ENCODE results near the gene FAM174C. TPM values are rescaled to one million over a fixed set of nuclear protein-coding genes. Genes with fewer than 3 reads are reported as not detected.
"Not testable (repeated sequence)": the region's sequence is repeated elsewhere in the genome, so short reads cannot be mapped to it uniquely, and the experiment has no call there.

Gene FAM174C
- total and polyA plus RNA-seq, 8 donors, result 6.2 to 240 (median 78.1) TPM

DNA sequence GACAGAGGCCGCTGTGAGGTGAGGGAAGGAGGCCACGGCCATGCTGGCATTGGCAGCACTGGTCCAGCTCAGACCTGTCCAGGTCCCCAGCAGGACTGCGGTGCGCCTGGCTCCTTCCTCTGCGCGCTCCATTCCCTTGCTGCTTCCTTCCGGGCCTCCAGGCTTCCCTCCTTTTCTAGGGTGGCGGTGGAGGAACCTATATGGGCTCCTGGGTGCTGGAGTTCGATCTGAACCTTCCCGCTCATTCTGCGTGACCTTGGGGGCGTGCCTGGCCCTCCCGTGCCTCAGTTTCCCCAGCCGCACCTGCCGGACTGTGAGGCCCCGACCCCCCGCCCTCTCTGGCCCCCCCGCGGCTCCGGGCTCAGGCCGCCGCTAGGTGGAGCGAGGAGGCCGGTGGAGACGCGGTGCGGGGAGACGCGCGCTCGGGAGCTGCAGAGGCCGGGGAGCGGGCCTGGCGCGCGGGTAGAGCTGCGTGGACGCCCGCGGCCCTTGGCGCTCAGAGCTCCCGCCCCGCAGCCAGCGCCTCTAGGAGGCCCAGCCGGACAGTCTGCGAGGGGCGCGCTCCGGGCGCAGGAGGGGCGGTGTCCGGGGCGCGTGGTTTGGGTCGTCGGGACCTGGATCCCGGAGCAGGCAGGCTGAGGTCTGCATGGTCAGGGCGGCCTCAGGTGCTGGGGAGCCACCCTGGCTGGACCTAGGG, 40.3 kb downstream of the FAM174C start:
- peaks cover 0 to 98% (median 65%) of the 10 kb centered on the region in 3 donors for H3K27me3 ChIP-seq
- TF ChIP-seq CTCF (IDR thresholded peaks at IDR 0.05), result peak in 4 of 7 experiments; percentile 38 to 72 (median 48)
- TF ChIP-seq POLR2AphosphoS5 (IDR thresholded peaks at IDR 0.05), result no peak
- no peak for TF ChIP-seq POLR2A (IDR thresholded peaks at IDR 0.05)
- TF ChIP-seq EP300 (IDR thresholded peaks at IDR 0.05), result no peak
- H3K9me3 ChIP-seq, result no peaks in the 10 kb centered on the region
- intact Hi-C loops (cut with DNase I; ENCODE audit: low total_unique reads), result no loop called here
- H3K4me3 ChIP-seq, result peak overlapping the region; percentile 13 to 43 (median 30)
- H3K4me1 ChIP-seq, result peaks cover 8 to 18% (median 14%) of the 10 kb centered on the region in 4 donors
- H3K36me3 ChIP-seq, result no peaks in the 10 kb centered on the region
- peak; percentile 63 to 84 for DNase-seq
- WGBS, 5 donors, result 7 to 14% (median 11%) methylated on average over 17 to 58 of the region's 58 CpGs
- no peak overlapping the region for H3K27ac ChIP-seq

DNA sequence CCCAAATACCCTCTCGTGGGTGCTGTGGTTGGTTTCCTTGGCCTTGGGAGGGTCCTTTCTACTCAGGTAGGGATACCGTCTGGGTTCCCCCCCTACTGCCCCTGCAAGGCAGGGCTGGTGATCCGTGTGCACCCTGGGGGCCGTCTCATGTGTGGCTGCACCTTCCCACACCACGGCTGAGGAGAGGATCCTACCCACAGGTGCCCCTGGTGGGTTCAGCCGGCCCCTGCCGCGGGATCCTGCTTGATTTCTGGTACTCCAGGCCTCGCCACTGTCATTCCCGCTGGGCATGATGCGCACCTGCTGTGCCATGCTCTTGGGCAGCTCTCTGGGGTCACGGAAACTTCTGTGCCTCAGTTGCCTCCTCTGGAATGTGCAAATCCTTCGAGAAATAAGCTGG, 41.1 kb downstream of the FAM174C start:
- TF ChIP-seq POLR2AphosphoS5 (IDR thresholded peaks at IDR 0.05), result no peak
- TF ChIP-seq POLR2A (IDR thresholded peaks at IDR 0.05), result no peak
- TF ChIP-seq EP300 (IDR thresholded peaks at IDR 0.05), result no peak
- TF ChIP-seq CTCF (IDR thresholded peaks at IDR 0.05), result no peak
- DNase-seq, result no peak
- Histone ChIP-seq H3K27me3 (peaks cover 0 to 96% (median 64%) of the 10 kb centered on the region in 3 donors), H3K36me3 (no peaks in the 10 kb centered on the region), H3K9me3 (no peaks in the 10 kb centered on the region), H3K4me3 (no peak overlapping the region), H3K4me1 (peaks cover 8 to 18% (median 14%) of the 10 kb centered on the region in 4 donors), H3K27ac (no peak overlapping the region)
- intact Hi-C loops (cut with DNase I; ENCODE audit: low total_unique reads), result no loop called here
- WGBS, 5 donors, result 73 to 80% (median 75%) methylated on average over 11 to 13 of the region's 13 CpGs

DNA sequence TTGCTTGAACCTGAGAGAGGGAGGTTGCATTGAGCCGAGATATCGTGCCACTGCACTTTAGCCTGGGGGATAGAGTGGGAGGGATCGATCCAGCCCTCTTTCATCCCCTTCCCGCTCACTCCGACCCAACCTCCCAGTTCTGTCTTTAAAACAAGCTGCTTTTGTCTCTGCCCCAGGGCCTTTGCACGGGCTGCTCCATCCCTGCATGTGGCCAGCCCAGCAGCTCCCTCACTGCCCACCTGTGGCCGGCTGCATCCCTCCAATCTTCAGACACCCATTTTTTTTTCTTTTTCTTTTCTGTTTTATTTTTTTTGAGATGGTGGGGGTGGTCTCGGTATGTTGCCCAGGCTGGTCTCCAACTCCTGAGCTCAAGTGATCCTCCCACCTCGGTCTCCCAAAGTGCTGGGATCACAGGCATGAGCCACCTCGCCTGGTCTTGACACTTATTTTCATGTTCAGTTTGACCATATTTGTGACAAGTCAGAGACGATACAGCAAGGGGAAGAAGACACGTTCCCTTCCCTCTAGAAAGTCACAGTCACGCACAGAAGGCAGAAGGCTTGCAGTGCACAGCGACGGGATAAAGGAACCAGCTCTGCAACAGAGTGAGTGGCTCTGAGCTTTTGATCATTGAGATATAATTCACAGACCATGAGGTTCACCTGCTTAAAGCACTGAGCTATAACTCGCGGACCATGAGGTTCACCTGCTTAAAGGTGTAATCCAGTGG, 42.1 kb downstream of the FAM174C start:
- Histone ChIP-seq H3K9me3 (no peaks in the 10 kb centered on the region), H3K4me3 (no peak overlapping the region), H3K27ac (no peak overlapping the region), H3K27me3 (peaks cover 0 to 97% (median 71%) of the 10 kb centered on the region in 3 donors), H3K36me3 (no peaks in the 10 kb centered on the region), H3K4me1 (peaks cover 8 to 18% (median 14%) of the 10 kb centered on the region in 4 donors)
- 67 to 73% (median 70%) methylated on average over 17 of the region's 17 CpGs for WGBS, 5 donors
- TF ChIP-seq CTCF (IDR thresholded peaks at IDR 0.05) (no peak), POLR2A (IDR thresholded peaks at IDR 0.05) (no peak), POLR2AphosphoS5 (IDR thresholded peaks at IDR 0.05) (no peak), EP300 (IDR thresholded peaks at IDR 0.05) (no peak)
- intact Hi-C loops (cut with DNase I; ENCODE audit: low total_unique reads), result no loop called here
- no peak for DNase-seq

DNA sequence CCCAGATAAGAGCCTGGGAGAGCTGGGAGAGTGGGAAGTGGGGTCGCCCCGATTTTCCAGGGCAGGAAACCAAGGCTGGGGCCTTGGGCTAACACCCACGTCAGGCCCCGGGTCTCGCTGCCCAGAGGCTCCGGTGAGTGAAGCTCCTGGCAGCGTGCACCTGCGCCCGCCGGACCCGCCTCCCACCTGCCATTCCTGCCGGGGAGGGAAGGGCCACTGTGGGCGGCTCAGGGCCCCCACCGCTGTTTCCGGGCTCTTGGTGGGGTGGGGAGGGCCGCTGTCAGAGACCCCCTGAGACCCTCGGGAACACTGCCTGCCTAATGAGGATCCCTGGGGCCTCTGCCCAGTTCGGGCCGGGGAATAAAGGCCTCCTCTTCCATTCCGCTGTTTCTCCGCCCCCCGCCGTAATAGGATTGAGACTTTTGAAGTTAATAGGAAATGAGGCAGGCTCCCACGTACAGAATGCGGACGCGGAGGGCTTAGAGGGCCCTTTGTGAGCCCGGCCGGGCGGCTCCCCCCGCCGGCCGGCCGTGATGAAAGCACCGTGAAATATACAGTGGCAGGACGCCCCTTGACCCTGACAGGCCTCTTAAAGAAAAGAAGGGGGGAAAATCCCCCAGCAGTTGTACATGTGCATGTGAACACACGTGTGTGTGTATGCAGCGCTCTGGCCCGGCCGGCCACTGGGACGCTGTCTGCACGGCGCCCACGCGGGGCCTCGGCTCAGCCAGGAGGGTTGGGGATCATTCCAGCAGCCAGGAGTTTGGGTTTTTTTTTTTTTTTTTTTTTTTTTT, 43.5 kb downstream of the FAM174C start:
- Histone ChIP-seq H3K27ac (no peak overlapping the region), H3K27me3 (peaks cover 0 to 97% (median 71%) of the 10 kb centered on the region in 3 donors), H3K36me3 (no peaks in the 10 kb centered on the region), H3K9me3 (no peaks in the 10 kb centered on the region), H3K4me3 (no peak overlapping the region), H3K4me1 (peaks cover 8 to 11% (median 10%) of the 10 kb centered on the region in 4 donors)
- intact Hi-C loops (cut with DNase I; ENCODE audit: low total_unique reads), result no loop called here
- WGBS, 5 donors, result 36 to 56% (median 50%) methylated on average over 40 to 46 of the region's 46 CpGs
- TF ChIP-seq EP300 (IDR thresholded peaks at IDR 0.05), result no peak
- no peak for TF ChIP-seq POLR2AphosphoS5 (IDR thresholded peaks at IDR 0.05)
- no peak for TF ChIP-seq POLR2A (IDR thresholded peaks at IDR 0.05)
- TF ChIP-seq CTCF (IDR thresholded peaks at IDR 0.05), result no peak
- DNase-seq, result no peak

- Histone ChIP-seq H3K4me1 (peaks cover 14 to 20% (median 18%) of the 10 kb centered on the region in 4 donors), H3K27me3 (peaks cover 0 to 97% (median 69%) of the 10 kb centered on the region in 3 donors)
- H3K9me3 ChIP-seq; H3K36me3 ChIP-seq; H3K27ac ChIP-seq; intact Hi-C loops (cut with DNase I; ENCODE audit: low total_unique reads); H3K4me3 ChIP-seq; DNase-seq: not testable (repeated sequence)
- 86 to 94% (median 91%) methylated on average over 3 of the region's 3 CpGs for WGBS, 5 donors
These were observed 44.9 kb downstream of the FAM174C start for GRCh38 chr19:1320282-1320650.
